Uterus (tissue), 2 donors: ENCODE results near the gene AIDA.

Experiments
- CTCF ChIP-seq, 4 experiments: fragments of 200-600 bp in 2 of 4; fragments of 450-650 bp in 2 of 4; sonication (generic) in 2 of 4; IDR thresholded peaks; one replicate each; pipeline ENCODE4 v1.5.1; 2016 to 2019; ENCODE audit warnings: antibody characterized with exemption in 4 of 4, mild to moderate bottlenecking in 2 of 4, moderate library complexity in 1 of 4
- POLR2A ChIP-seq, 2 donors: fragments of 450-650 bp; IDR thresholded peaks; one replicate each; pipeline ENCODE4 v1.6.1; 2016; ENCODE audit warnings: antibody characterized with exemption in 2 of 2, mild to moderate bottlenecking in 1 of 2, moderate library complexity in 1 of 2

- TF ChIP-seq POLR2A (IDR thresholded peaks at IDR 0.05) (no peak), CTCF (IDR thresholded peaks at IDR 0.05) (no peak)
These were observed 24.2 kb upstream of the AIDA start for GRCh38 chr1:222736470-222736869.
